Measurements from ENCODE around the gene MYCBPAP. TPM values are rescaled to one million over a fixed set of nuclear protein-coding genes. Genes with fewer than 3 reads are reported as not detected.

MYCBPAP gene
- total and polyA plus RNA-seq, 2 experiments from 2014 or later = 0.32 to 1.4 TPM

DNA sequence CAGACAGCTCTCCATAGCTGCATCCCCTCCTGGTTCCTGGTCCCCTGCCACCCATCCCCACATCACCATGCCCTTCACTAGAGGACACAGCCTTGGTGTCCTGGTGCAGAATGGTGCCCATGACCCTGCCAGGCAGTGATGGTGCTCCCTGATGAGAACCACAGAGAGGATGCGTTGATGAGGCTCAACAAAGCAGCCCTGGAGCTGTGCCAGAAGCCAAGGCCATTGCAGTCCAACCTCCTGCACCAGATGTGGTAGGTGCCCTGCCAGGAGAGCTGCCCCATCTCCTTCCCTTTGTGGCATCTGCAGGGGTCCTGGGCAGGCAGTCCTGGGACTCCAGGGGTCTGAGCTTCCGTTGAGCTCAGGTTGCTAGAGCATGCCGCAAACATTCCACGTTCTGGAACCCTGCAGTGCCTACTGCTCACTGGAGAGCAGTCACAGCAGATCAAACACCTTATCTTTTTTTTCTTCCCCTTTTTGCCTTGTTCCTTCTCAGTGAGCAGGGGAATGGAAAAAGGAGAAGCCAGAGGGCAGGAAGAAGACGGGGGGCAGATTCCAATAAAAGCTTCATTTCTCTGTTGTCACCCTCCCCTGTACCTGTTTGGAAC is 19.0 kb downstream of the MYCBPAP start:
- Histone ChIP-seq H3K27ac (no peak overlapping the region), H3K4me2 (ENCODE audit: unreplicated experiment) (no peak overlapping the region), H2AFZ (no peak overlapping the region), H4K20me1 (ENCODE audit: insufficient read depth) (no peaks in the 10 kb centered on the region), H3K9me3 (ENCODE audit: low read depth) (no peaks in the 10 kb centered on the region), H3K27me3 (replicated peaks; ENCODE audit: insufficient read depth) (peaks cover 6% of the 10 kb centered on the region), H3K4me1 (ENCODE audit: insufficient read depth) (no peaks in the 10 kb centered on the region), H3K9ac (no peak overlapping the region), H3F3A (ENCODE audit: insufficient read depth) (no peaks in the 10 kb centered on the region), H3K4me3 (no peak overlapping the region), H3K36me3 (ENCODE audit: low read depth) (no peaks in the 10 kb centered on the region), H3K79me2 (ENCODE audit: insufficient read depth) (no peaks in the 10 kb centered on the region), H3K9me2 (ENCODE audit: insufficient read depth) (no peaks in the 10 kb centered on the region)
- 34 to 48% methylated on average over 5 of the region's 5 CpGs for WGBS, 2 experiments (ENCODE audit: low coverage in 1 of 2, low lambda C conversion rate in 2 of 2, missing lambda C conversion rate in 2 of 2)
- in situ Hi-C loops (cut with MboI) = no loop called here
- no peak for DNase-seq
- TF ChIP-seq EZH2 (IDR thresholded peaks at IDR 0.05; ENCODE audit: insufficient read depth, poor library complexity, severe bottlenecking) = no peak

DNA sequence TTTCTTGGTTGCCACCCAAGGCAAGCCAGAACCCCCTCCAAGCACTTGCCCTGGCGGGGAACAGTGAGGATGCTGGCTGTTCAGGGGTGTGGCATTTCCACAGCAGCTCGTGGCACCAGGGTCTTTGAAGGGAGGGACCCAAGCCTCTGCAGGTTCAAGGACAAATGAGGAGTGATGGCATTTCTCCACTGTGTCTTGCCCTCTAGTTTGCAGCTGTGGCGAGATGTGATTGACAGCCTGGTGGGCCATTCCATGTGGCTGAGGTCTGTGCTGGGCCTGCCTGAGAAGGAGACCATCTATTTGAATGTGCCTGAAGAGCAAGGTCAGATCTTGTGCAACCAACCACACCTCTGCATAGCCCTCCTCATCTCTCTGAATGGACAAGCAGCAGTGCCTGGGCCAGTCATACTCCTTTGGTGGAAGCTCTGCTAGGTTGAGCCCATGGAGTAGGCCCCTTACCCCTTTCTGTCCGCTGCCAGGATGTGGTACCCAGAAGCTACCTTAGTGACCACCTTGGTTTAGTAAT is 19.8 kb downstream of the MYCBPAP start:
- Histone ChIP-seq H3K4me1 (ENCODE audit: insufficient read depth) (no peaks in the 10 kb centered on the region), H2AFZ (no peak overlapping the region), H3K9ac (no peak overlapping the region), H3K9me3 (ENCODE audit: low read depth) (no peaks in the 10 kb centered on the region), H4K20me1 (ENCODE audit: insufficient read depth) (no peaks in the 10 kb centered on the region), H3K79me2 (ENCODE audit: insufficient read depth) (no peaks in the 10 kb centered on the region), H3F3A (ENCODE audit: insufficient read depth) (no peaks in the 10 kb centered on the region), H3K27me3 (replicated peaks; ENCODE audit: insufficient read depth) (peaks cover 10% of the 10 kb centered on the region), H3K9me2 (ENCODE audit: insufficient read depth) (no peaks in the 10 kb centered on the region), H3K36me3 (ENCODE audit: low read depth) (no peaks in the 10 kb centered on the region), H3K4me2 (ENCODE audit: unreplicated experiment) (no peak overlapping the region), H3K27ac (no peak overlapping the region), H3K4me3 (no peak overlapping the region)
- TF ChIP-seq EZH2phosphoT487 (IDR thresholded peaks at IDR 0.05; ENCODE audit: insufficient read depth, low read depth) = no peak
- no peak for TF ChIP-seq EZH2 (IDR thresholded peaks at IDR 0.05; ENCODE audit: insufficient read depth, poor library complexity, severe bottlenecking)
- 58 to 69% methylated on average over 4 of the region's 4 CpGs for WGBS, 2 experiments (ENCODE audit: low coverage in 1 of 2, low lambda C conversion rate in 2 of 2, missing lambda C conversion rate in 2 of 2)
- no peak for DNase-seq
- in situ Hi-C loops (cut with MboI) = no loop called here

DNA sequence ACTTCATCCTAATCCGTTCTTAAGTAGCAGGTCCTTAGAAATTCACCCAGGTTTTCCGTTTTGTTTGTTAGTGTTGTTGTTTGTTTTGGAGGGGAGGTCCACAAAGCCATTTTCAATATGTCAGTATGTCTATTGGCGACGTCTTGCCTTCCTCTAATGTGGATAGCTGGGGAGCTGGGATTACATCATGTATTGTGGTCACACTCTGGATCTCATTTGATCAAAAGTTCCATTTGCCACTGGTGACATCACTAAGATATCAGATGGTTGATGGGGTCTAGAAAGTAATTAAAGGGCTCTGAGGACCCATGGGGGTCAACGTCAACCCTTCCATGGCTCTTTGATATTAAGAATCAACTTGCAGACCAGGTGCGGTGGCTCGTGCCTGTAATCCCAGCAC is 21.6 kb downstream of the MYCBPAP start:
- H2AFZ ChIP-seq = no peak overlapping the region
- peaks cover 8% of the 10 kb centered on the region for H3K4me1 ChIP-seq (ENCODE audit: insufficient read depth)
- WGBS, 2 experiments (ENCODE audit: low coverage in 1 of 2, low lambda C conversion rate in 2 of 2, missing lambda C conversion rate in 2 of 2) = 60 to 70% methylated on average over 7 of the region's 7 CpGs
- no peak overlapping the region for H3K4me2 ChIP-seq (ENCODE audit: unreplicated experiment)
- H3F3A ChIP-seq (ENCODE audit: insufficient read depth) = no peaks in the 10 kb centered on the region
- DNase-seq = no peak
- H3K9me3 ChIP-seq (ENCODE audit: low read depth) = no peaks in the 10 kb centered on the region
- TF ChIP-seq EZH2 (IDR thresholded peaks at IDR 0.05; ENCODE audit: insufficient read depth, poor library complexity, severe bottlenecking) (no peak), EZH2phosphoT487 (IDR thresholded peaks at IDR 0.05; ENCODE audit: insufficient read depth, low read depth) (no peak)
- in situ Hi-C loops (cut with MboI) = no loop called here
- H3K36me3 ChIP-seq (ENCODE audit: low read depth) = no peaks in the 10 kb centered on the region
- H4K20me1 ChIP-seq (ENCODE audit: insufficient read depth) = no peaks in the 10 kb centered on the region
- H3K27me3 ChIP-seq (replicated peaks; ENCODE audit: insufficient read depth) = peaks cover 13% of the 10 kb centered on the region
- H3K9me2 ChIP-seq (ENCODE audit: insufficient read depth) = no peaks in the 10 kb centered on the region
- H3K27ac ChIP-seq = no peak overlapping the region
- no peak overlapping the region for H3K9ac ChIP-seq
- H3K4me3 ChIP-seq = no peak overlapping the region
- H3K79me2 ChIP-seq (ENCODE audit: insufficient read depth) = no peaks in the 10 kb centered on the region

DNA sequence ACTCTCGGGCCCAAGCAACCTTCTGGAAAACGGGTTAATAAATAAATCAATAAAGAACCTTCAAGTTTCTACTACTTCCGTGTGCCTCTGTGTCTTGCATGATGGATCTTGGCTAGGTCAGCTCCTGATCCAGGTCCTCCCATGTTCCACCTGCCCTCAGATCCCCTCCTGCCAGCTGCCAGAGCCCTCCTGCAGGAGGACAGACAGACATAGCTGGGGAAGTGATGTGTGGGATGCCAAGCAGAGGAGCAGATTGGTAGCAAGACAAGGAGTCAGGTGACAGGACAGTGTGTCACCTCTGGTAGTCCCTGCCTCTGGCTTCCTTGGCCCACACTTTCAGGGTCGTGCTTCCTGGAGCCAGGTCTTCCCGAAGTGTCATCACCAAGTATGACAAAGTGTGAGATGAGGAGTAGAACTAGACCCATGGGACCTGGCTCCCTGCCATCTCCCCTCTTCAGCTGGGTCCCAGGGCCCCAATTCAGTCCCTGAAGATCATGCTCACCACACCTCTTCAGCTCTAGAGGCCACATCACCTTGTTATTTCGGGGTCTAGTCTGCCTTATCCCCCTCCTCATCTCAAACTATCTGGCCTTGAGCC is 23.3 kb downstream of the MYCBPAP start:
- Histone ChIP-seq H3K27me3 (replicated peaks; ENCODE audit: insufficient read depth) (peaks cover 13% of the 10 kb centered on the region), H4K20me1 (ENCODE audit: insufficient read depth) (no peaks in the 10 kb centered on the region), H3K36me3 (ENCODE audit: low read depth) (no peaks in the 10 kb centered on the region), H3K79me2 (ENCODE audit: insufficient read depth) (no peaks in the 10 kb centered on the region), H3K4me1 (ENCODE audit: insufficient read depth) (peaks cover 8% of the 10 kb centered on the region), H3K27ac (no peak overlapping the region), H3K4me2 (ENCODE audit: unreplicated experiment) (no peak overlapping the region), H3K4me3 (no peak overlapping the region), H3K9me3 (ENCODE audit: low read depth) (no peaks in the 10 kb centered on the region), H3K9me2 (ENCODE audit: insufficient read depth) (no peaks in the 10 kb centered on the region), H2AFZ (no peak overlapping the region), H3K9ac (no peak overlapping the region), H3F3A (ENCODE audit: insufficient read depth) (no peaks in the 10 kb centered on the region)
- in situ Hi-C loops (cut with MboI) = no loop called here
- TF ChIP-seq EZH2 (IDR thresholded peaks at IDR 0.05; ENCODE audit: insufficient read depth, poor library complexity, severe bottlenecking) (no peak), EZH2phosphoT487 (IDR thresholded peaks at IDR 0.05; ENCODE audit: insufficient read depth, low read depth) (no peak)
- DNase-seq = no peak
- 39 to 43% methylated on average over 6 of the region's 6 CpGs for WGBS, 2 experiments (ENCODE audit: low coverage in 1 of 2, low lambda C conversion rate in 2 of 2, missing lambda C conversion rate in 2 of 2)
